NCI-H2196 treated with DMSO at 0.1 percent for 48 hours (cell line): ENCODE measurements around the gene XRCC4.

ENCODE experiments used
- DNase-seq: peaks from one replicate; lab custom pipeline; 2025; ENCODE audit not compliant: unreplicated experiment; lab: John Stamatoyannopoulos, UW

XRCC4 gene

GRCh38 chr5:83069096-83069799 is 8.1 kb upstream of the XRCC4 start:
- no peak for DNase-seq

DNA sequence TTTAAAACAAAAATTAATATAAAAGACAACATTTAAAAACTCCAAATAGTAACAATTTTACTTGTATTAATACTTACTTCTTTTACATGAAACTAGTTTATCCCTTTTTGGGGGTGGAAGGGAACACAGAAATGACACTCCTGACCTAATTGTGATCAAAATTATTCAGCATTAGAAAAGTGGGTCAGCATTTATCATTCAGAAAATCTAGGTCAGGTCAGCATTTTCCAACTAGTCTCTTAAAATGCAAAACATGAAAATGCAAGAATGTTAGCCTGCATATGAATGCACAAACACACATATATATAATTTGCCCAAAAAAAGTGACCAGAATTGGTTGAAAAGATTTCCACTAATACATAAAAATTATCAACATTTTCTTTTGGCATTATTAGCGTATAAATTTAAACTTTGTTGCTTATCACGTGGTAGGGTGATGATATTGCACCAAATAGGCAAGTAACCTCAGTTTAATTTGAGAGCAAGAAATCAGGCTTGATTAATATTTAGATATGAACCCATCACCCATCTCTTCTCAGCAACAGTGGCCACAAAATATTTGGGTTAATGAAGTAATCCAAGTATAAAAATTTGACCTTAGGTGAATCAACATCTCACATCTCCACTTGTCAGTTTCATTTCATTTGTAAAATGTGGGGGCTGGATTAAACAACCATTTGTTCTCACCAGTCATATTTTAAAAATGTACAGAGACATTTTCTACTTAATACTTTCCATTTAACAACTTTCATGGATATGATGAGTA is 5.9 kb upstream of the XRCC4 start:
- no peak for DNase-seq

- DNase-seq, result no peak
Measured at GRCh38 chr5:83072966-83073365, 4.4 kb upstream of the XRCC4 start.

- DNase-seq, result no peak
Measured at GRCh38 chr5:83077662-83078261, 415 bp downstream of the XRCC4 start.

DNA sequence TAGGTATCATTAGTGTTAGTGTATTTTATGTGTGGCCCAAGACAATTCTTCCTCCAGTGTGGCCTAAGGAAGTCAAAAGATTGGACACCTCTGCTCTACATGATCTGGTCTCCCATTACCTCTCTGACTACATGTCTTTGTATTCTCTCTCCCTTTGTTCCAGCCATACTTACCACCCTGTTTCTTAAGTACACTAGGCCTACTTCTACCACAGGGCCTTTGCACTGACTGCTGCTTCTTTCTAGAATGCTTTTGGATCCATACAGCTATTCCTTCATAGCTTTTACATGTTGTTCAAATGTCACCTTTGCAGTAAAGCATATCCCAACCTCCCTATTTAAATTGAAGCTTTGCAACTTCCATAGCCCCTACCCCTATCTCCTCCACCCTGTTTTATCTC is 5.4 kb downstream of the XRCC4 start:
- no peak for DNase-seq

DNA sequence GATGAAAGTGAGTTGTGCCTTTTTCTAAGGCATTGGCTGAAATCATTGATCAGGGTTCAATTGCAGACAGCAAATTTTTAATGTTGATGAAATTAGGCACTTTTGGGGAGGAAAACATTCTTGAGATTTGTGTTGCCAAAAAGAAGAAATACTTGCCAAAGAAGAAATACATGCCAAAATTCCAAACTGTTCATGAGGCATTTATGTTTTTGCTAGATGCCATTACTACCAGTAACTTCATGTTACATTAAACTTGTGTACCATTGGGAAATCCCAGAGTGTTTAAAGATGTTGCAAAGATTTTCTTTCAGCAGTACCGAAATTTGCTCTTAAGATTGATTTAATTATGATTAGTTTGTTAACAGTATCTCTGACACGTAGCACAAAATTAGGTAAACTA is 7.0 kb downstream of the XRCC4 start:
- DNase-seq, result no peak

GRCh38 chr5:83085106-83085505 is 7.8 kb downstream of the XRCC4 start:
- no peak for DNase-seq

GRCh38 chr5:83090169-83090568 is 12.8 kb downstream of the XRCC4 start:
- no peak for DNase-seq

DNA sequence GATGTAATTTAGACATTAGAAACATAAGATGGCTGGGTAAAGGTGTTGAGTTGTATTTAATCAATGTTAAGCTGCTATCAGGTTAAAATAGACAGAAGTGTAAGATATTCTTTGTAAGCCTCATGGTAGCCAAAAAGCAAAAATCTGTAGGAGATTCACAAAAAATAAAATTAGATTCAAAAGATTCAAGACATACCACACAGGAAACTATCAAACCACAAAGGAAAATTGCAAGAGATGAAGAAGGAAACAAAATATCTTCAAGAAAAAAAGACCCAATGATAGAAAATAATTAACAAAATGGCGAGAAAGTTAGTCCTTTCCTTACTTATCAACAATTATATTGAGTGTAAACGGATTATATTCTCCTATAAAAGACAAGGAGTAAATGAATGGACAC is 15.3 kb downstream of the XRCC4 start:
- no peak for DNase-seq

GRCh38 chr5:83093692-83094091 is 16.3 kb downstream of the XRCC4 start:
- DNase-seq, result no peak

- DNase-seq, result no peak
Measured at GRCh38 chr5:83095163-83095956, 18.0 kb downstream of the XRCC4 start.

DNA sequence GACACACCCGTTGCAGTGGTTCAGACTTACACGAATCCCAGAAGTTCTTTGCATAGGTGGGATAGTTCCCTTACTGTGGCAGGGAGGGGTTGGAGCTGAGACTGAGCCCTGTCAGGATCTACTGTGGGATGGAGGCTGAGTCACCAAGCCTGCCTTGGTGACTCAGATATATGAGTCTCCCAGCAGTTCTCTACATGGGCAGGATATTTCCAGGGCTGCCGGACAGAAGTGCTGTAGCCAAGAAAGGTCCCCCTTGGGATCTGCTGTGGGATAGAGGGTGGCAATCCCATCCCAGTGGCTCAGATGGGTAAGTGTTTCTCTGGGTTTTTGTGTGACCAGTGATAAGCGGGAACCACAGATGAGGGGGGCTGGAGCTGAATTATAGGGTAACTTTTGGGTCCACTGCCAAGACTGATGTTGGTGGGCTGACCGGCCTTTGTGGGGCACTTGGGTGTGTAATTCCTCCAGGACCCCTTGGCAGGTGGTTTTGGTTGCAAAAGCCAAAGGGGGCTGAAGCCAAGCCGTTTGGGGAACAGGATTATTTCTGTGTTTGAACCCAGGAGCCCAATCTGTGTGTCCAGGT is 18.7 kb downstream of the XRCC4 start:
- no peak for DNase-seq

DNA sequence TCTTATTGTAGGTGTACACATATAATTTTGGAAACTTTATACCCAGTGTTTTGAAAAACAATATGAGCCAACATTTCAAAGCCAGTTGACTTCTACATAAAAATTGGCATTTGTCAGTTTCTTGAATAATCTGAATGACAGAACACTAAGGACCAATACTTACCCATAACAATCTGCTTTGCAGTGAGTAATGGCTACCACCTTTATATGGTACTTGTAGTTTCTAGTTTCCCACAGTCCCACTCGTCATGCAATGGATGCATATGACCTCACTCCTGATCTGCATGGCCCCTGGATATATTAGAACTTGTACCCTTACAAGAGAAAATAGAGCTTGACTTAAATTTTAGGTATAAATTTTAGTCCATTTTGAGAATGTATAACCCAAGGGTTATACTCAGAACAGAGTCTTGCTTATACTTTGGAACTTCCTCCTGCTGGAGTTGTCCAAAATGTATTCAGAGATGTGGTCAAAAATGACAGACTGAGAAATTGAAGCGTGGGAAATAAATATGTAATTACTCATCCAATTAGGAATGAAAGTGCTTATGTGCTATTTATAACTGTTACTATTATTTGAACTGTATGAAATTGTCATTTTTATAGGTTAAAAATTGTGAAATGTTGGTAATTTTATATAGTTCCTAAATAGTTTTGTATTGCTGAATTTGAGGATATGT is 19.5 kb downstream of the XRCC4 start:
- no peak for DNase-seq

- DNase-seq, result no peak
Measured at GRCh38 chr5:83097689-83098231, 20.4 kb downstream of the XRCC4 start.

DNA sequence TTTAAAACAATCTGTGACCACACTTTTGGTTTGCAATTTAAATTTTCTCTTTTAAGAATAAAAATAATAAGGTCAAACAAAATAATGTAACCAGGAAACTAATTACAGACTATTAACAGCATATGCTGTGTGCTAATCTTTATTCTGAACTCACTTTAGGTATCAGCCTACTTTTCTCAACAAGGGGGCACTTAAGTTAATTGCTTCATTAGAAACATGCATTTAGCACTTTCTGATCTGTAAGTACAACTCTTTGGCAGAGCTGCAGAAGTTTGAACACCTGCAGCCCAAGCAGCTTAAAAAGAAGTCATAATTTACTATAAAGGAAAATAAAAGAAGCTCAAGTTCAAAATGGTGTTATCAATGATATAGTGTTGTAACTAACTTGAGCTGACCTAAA is 21.7 kb downstream of the XRCC4 start:
- no peak for DNase-seq

DNA sequence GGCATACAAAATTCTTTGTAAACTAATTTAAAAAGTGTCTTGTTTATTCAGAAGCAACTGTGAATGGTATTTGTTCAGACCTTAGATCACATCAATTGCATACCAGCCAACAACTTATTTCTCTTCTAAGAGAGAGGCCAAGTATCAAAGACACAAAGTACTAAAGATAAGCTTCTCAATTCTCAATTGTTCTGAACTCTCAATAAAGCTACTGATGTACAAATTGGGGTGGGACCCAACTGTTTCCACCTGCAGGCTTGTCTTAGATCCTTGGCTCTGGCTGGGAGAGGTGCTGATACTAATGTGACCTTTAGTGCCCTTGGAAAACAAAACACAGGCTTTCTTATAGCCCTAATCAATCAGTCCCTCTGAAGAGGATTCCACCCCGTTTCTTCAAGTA is 22.1 kb downstream of the XRCC4 start:
- DNase-seq, result no peak

DNA sequence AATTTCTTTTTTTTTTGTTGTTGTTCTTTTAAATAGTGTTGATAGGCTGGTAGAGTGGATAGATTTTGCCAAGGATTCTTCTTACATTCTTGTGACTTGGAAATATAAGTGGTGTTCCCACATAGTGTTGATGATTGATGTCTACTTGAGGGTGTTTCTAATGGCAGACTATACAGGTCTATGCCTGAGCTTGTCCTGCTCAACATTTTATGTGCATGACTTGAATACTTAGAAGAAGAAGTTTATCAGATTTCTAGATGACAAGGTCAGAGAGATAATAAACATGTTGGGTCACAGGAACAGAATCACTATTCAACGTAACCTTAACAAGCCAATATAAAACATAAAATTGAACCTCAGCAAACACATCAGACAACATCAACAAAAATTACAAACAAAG is 24.2 kb downstream of the XRCC4 start:
- no peak for DNase-seq

GRCh38 chr5:83102364-83102980 is 25.1 kb downstream of the XRCC4 start:
- no peak for DNase-seq

GRCh38 chr5:83104021-83104420 is 26.7 kb downstream of the XRCC4 start:
- DNase-seq, result no peak
